ENCODE results near the gene SELENOM.

Gene SELENOM

DNA sequence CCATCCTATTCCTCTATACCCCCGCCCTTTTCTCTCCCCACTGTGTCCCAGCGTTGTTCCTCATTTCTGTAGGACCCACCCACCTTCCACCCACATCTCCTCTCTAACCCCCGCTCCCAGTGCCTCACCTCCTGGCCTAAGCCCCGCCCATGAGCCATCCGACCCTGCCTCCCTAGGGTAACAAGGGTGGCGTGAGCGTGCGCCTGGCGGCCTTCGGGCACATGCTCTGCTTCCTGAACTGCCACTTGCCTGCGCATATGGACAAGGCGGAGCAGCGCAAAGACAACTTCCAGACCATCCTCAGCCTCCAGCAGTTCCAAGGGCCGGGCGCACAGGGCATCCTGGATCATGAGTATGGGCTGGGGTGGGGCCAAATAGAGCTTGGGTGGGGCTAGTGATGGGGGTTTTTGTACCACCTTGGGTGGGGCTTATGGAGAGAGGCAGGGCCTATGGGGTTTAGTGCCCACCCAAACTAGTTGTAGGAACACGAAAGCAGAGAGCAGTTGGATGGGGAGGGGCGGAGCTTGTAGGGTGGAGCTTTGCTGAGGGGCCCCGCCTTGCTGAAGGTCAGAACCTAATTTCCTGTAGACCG, 19.9 kb upstream of the SELENOM start:
- H3K9me2 ChIP-seq (replicated peaks; ENCODE audit: control insufficient read depth, low read length) = no peaks in the 10 kb centered on the region
- H3K27me3 ChIP-seq (ENCODE audit: control insufficient read depth, low read length) = no peaks in the 10 kb centered on the region
- H3K4me3 ChIP-seq (ENCODE audit: low read length) = no peak overlapping the region
- no peak overlapping the region for H3K27ac ChIP-seq (ENCODE audit: low read depth, low read length)
- no peak for TF ChIP-seq EZH2phosphoT487 (IDR thresholded peaks at IDR 0.05; ENCODE audit: borderline replicate concordance, low read length)
- TF ChIP-seq, protein P1, sequence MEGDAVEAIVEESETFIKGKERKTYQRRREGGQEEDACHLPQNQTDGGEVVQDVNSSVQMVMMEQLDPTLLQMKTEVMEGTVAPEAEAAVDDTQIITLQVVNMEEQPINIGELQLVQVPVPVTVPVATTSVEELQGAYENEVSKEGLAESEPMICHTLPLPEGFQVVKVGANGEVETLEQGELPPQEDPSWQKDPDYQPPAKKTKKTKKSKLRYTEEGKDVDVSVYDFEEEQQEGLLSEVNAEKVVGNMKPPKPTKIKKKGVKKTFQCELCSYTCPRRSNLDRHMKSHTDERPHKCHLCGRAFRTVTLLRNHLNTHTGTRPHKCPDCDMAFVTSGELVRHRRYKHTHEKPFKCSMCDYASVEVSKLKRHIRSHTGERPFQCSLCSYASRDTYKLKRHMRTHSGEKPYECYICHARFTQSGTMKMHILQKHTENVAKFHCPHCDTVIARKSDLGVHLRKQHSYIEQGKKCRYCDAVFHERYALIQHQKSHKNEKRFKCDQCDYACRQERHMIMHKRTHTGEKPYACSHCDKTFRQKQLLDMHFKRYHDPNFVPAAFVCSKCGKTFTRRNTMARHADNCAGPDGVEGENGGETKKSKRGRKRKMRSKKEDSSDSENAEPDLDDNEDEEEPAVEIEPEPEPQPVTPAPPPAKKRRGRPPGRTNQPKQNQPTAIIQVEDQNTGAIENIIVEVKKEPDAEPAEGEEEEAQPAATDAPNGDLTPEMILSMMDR (IDR thresholded peaks at IDR 0.05; ENCODE audit: low read depth, low read length, poor library complexity, severe bottlenecking) = no peak
- no peaks in the 10 kb centered on the region for H3F3A ChIP-seq (ENCODE audit: control insufficient read depth, insufficient read depth)
- H4K20me1 ChIP-seq (ENCODE audit: control insufficient read depth, insufficient read depth, low read depth, low read length) = no peaks in the 10 kb centered on the region
- no peaks in the 10 kb centered on the region for H3K9me3 ChIP-seq (ENCODE audit: control insufficient read depth, insufficient read depth, low read length)
- no peaks in the 10 kb centered on the region for H3K36me3 ChIP-seq (ENCODE audit: control insufficient read depth, low read length)
- no peaks in the 10 kb centered on the region for H3K79me2 ChIP-seq (ENCODE audit: control insufficient read depth, low read length)
- H3K4me1 ChIP-seq (ENCODE audit: control insufficient read depth, low read length) = peaks cover 9% of the 10 kb centered on the region
- peak overlapping the region; percentile 19; the same call in 1 of the 2 replicates for H3K4me2 ChIP-seq (ENCODE audit: low read length)

DNA sequence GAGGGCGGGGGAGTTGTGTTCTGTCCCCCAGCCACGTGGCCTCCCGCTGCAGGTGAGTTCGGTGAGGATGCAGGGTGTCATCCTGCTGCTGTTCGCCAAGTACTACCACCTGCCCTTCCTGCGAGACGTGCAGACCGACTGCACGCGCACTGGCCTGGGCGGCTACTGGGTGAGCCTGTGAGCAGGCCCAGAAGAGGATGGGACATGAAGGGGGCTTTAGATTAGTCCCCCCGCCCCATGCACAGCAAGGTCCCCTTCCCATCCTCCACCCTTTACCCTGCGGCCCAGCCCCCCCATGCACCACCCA, 19.5 kb upstream of the SELENOM start:
- Histone ChIP-seq H3K27ac (ENCODE audit: low read depth, low read length) (no peak overlapping the region), H3K4me2 (ENCODE audit: low read length) (no peak overlapping the region), H3K79me2 (ENCODE audit: control insufficient read depth, low read length) (no peaks in the 10 kb centered on the region)

DNA sequence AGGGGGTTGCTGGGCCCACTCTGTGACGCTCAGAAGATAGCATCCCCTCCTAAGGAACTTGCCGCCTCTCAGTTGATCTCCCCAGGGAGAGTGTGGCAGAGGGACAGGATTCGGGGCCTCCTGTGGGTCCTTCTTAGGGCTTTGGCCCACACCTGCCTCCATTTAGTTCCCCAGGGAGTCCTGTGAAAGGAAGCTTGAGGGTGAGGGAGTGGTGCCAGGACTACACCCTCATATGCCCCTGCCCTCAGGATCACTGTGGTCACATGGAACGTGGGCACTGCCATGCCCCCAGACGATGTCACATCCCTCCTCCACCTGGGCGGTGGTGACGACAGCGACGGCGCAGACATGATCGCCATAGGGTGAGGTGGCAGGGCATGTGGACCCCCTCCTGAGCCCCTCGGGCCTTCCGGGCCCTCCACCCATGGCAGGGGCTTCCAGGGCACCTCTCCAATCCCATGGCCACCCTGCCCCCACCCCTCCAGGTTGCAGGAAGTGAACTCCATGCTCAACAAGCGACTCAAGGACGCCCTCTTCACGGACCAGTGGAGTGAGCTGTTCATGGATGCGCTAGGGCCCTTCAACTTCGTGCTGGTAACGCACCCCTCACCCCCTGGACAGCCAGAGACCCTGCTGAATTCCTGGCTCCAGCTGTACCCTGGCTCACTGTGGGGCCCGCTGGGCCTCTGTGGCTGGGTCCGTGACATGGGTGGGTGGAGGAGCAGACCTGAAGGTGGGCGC, 18.9 kb upstream of the SELENOM start:
- H3K27ac ChIP-seq (ENCODE audit: low read depth, low read length) = no peak overlapping the region
- no peak for TF ChIP-seq EZH2phosphoT487 (IDR thresholded peaks at IDR 0.05; ENCODE audit: borderline replicate concordance, low read length)
- TF ChIP-seq, protein P1 (IDR thresholded peaks at IDR 0.05; ENCODE audit: low read depth, low read length, poor library complexity, severe bottlenecking) = no peak
- no peaks in the 10 kb centered on the region for H3K36me3 ChIP-seq (ENCODE audit: control insufficient read depth, low read length)
- H3K9me2 ChIP-seq (replicated peaks; ENCODE audit: control insufficient read depth, low read length) = no peaks in the 10 kb centered on the region
- H3K79me2 ChIP-seq (ENCODE audit: control insufficient read depth, low read length) = no peaks in the 10 kb centered on the region
- H3K9me3 ChIP-seq (ENCODE audit: control insufficient read depth, insufficient read depth, low read length) = no peaks in the 10 kb centered on the region
- H3K27me3 ChIP-seq (ENCODE audit: control insufficient read depth, low read length) = no peaks in the 10 kb centered on the region
- H3K4me3 ChIP-seq (ENCODE audit: low read length) = no peak overlapping the region
- H3K4me2 ChIP-seq (ENCODE audit: low read length) = no peak overlapping the region
- H3F3A ChIP-seq (ENCODE audit: control insufficient read depth, insufficient read depth) = no peaks in the 10 kb centered on the region
- no peaks in the 10 kb centered on the region for H4K20me1 ChIP-seq (ENCODE audit: control insufficient read depth, insufficient read depth, low read depth, low read length)
- H3K4me1 ChIP-seq (ENCODE audit: control insufficient read depth, low read length) = peaks cover 9% of the 10 kb centered on the region

More for the DNA sequence above, 19.5 kb upstream of the SELENOM start:
- H3K27me3 ChIP-seq (ENCODE audit: control insufficient read depth, low read length) = no peaks in the 10 kb centered on the region
- no peaks in the 10 kb centered on the region for H3K9me2 ChIP-seq (replicated peaks; ENCODE audit: control insufficient read depth, low read length)
- no peaks in the 10 kb centered on the region for H4K20me1 ChIP-seq (ENCODE audit: control insufficient read depth, insufficient read depth, low read depth, low read length)
- H3F3A ChIP-seq (ENCODE audit: control insufficient read depth, insufficient read depth) = no peaks in the 10 kb centered on the region
- peaks cover 9% of the 10 kb centered on the region for H3K4me1 ChIP-seq (ENCODE audit: control insufficient read depth, low read length)
- no peak overlapping the region for H3K4me3 ChIP-seq (ENCODE audit: low read length)
- TF ChIP-seq EZH2phosphoT487 (IDR thresholded peaks at IDR 0.05; ENCODE audit: borderline replicate concordance, low read length) = no peak
- TF ChIP-seq, protein P1 (IDR thresholded peaks at IDR 0.05; ENCODE audit: low read depth, low read length, poor library complexity, severe bottlenecking) = no peak
- H3K9me3 ChIP-seq (ENCODE audit: control insufficient read depth, insufficient read depth, low read length) = no peaks in the 10 kb centered on the region
- no peaks in the 10 kb centered on the region for H3K36me3 ChIP-seq (ENCODE audit: control insufficient read depth, low read length)

All from DOHH2 (cell line).